ENCODE data around the gene WDR47.

WDR47 gene

GRCh38 chr1:108962681-108963051 is 79.2 kb downstream of the WDR47 start:
- TF ChIP-seq, protein P1, sequence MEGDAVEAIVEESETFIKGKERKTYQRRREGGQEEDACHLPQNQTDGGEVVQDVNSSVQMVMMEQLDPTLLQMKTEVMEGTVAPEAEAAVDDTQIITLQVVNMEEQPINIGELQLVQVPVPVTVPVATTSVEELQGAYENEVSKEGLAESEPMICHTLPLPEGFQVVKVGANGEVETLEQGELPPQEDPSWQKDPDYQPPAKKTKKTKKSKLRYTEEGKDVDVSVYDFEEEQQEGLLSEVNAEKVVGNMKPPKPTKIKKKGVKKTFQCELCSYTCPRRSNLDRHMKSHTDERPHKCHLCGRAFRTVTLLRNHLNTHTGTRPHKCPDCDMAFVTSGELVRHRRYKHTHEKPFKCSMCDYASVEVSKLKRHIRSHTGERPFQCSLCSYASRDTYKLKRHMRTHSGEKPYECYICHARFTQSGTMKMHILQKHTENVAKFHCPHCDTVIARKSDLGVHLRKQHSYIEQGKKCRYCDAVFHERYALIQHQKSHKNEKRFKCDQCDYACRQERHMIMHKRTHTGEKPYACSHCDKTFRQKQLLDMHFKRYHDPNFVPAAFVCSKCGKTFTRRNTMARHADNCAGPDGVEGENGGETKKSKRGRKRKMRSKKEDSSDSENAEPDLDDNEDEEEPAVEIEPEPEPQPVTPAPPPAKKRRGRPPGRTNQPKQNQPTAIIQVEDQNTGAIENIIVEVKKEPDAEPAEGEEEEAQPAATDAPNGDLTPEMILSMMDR (conservative IDR thresholded peaks at IDR 0.05; ENCODE audit: low read length) = no peak
- DNase-seq (ENCODE audit: low read depth) = no peak
- H3K4me3 ChIP-seq (ENCODE audit: low read length) = peak overlapping the region; percentile 77

DNA sequence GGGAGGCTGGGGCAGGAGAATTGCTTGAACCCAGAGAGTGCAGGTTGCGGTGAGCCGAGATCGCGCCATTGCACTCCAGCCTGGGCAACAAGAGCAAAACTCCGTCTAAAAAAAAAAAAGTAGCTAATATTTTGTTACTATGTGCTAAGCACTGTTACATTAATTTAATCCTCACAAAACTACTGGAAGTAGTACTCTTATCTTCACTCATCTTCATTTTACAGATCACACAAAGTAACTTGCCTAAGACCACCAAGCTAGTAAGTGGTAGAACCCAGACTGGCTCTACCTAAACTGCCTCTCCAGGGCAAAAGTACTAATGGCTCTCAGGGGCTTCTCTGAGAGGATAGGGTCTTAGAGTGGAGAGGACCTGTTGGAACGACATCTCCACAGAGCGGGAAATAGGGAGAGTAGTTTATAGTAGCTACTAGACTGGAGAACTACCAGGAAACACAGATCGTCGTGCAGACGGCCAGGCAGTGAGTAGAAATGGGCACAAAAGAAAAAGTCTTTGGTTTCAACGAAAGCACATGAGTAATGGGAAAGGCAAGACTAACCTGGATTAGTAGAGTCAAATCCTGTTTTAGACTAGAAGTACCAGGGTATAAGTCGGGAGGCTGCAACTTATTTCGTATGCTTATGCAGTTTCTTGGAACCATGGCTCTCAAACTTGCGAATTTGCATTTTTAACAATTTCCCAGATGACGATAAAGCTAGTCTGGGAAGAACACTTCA is 80.0 kb downstream of the WDR47 start:
- no peak for DNase-seq (ENCODE audit: low read depth)
- H3K4me3 ChIP-seq (ENCODE audit: low read length) = peak overlapping the region; percentile 77
- TF ChIP-seq, protein P1 (conservative IDR thresholded peaks at IDR 0.05; ENCODE audit: low read length) = no peak

- DNase-seq (ENCODE audit: low read depth) = no peak
Measured at GRCh38 chr1:108961198-108961597, 80.7 kb downstream of the WDR47 start.

DNA sequence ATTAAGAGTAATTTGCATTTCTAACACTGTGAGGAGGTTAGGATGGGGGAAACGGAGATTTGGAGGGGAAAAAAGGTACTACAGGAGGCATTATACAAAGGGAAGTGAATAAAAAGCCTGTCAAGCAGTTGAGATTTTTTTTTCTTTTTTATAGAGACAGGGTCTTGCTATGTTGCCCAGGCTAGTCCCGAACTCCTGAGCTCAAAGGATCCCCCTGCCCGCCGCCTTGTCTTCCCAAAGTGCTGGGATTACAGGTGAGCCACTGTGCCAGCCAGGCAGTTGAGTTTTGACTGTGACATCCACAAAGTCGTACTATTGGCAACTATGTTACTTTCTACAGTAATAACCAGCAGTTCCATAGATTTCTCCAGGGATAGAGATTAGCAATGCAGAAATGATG is 81.2 kb downstream of the WDR47 start:
- H3K4me3 ChIP-seq (ENCODE audit: low read length) = no peak overlapping the region
- no peak for DNase-seq (ENCODE audit: low read depth)
- TF ChIP-seq, protein P1 (conservative IDR thresholded peaks at IDR 0.05; ENCODE audit: low read length) = no peak

More at GRCh38 chr1:108961198-108961597, 80.7 kb downstream of the WDR47 start:
- TF ChIP-seq, protein P1 (conservative IDR thresholded peaks at IDR 0.05; ENCODE audit: low read length) = no peak
- no peak overlapping the region for H3K4me3 ChIP-seq (ENCODE audit: low read length)

DNA sequence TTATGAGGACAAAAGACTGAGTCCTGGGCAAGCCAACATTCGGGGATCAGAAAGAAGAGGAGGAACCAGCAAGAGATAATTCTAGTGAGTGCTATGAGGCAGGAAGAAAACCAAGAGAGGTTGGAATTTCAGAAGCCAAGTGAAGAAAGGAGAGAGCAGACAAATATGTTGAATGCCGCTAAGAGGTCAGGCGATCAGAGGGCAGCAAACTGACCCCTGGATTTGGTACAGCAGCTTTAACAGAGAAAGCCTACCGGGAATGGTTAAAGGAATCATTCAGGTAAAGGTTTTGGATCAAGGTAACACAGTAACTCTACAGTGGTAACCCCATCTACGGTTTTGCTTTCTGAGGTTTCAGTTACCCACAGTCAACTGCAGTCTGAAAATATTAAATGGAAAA is 84.0 kb downstream of the WDR47 start:
- H3K4me3 ChIP-seq (ENCODE audit: low read length) = no peak overlapping the region
- DNase-seq (ENCODE audit: low read depth) = no peak
- TF ChIP-seq, protein P1 (conservative IDR thresholded peaks at IDR 0.05; ENCODE audit: low read length) = no peak

GRCh38 chr1:108955881-108956280 is 86.0 kb downstream of the WDR47 start:
- no peak overlapping the region for H3K4me3 ChIP-seq (ENCODE audit: low read length)
- DNase-seq (ENCODE audit: low read depth) = no peak
- TF ChIP-seq, protein P1 (conservative IDR thresholded peaks at IDR 0.05; ENCODE audit: low read length) = no peak

DNA sequence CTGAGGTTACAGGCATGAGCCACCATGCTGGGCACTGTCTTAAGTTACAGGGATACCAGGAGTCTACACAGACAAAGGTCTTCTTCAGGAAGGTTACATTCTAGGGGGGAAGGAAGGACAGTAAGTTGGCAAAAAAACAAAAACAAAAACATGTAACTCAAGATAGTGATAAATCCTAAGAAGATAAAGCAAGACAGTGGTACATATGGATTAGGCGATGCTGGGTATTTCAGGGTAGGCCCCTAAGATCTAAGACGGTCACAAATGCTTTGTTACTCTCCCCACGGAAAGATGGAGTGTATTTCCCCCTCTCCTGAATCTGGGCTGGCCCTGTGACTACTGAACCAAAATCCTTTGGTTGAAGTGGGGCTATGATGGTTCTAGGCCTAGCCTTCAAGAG is 86.8 kb downstream of the WDR47 start:
- no peak overlapping the region for H3K4me3 ChIP-seq (ENCODE audit: low read length)

More for the DNA sequence above, 86.8 kb downstream of the WDR47 start:
- no peak for DNase-seq (ENCODE audit: low read depth)
- TF ChIP-seq, protein P1 (conservative IDR thresholded peaks at IDR 0.05; ENCODE audit: low read length) = no peak

Measured in AG10803 (cell line).